Kidney tubule cell (primary cell): ENCODE measurements around the gene ANKRD18A.
"Not testable (repeated sequence)": the region's sequence is repeated elsewhere in the genome, so short reads cannot be mapped to it uniquely, and the experiment has no call there.

Source experiments
- DNase-seq: peaks from one replicate; pipeline ENCODE4 v3.0.0-alpha.2; 2018; ENCODE audit warnings: low spot score

ANKRD18A gene

DNA sequence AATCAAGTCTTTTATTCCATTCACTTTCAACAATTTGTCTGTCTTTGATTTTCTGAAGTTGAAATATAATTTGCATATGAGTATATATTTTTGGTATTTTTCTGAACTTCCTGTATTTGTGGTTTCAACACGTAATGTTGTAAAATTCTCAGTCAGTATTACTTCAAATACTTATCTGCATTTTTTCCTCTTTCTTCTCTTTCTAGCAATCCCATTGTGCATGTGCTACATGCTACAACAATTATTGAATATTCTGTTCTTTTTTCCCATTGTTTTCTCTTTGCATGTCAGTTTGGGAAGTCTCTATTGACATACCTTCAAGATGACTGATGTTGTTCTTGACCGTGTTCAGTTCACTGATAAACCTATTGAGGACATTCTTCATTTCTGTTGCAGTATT, 5.6 kb upstream of the ANKRD18A start:
- DNase-seq, result no peak

GRCh38 chr9:38622951-38623350, 2.6 kb upstream of the ANKRD18A start:
- DNase-seq, result no peak

- peak; percentile 68 for DNase-seq
These were observed 1.9 kb upstream of the ANKRD18A start for GRCh38 chr9:38622288-38622674.

GRCh38 chr9:38621434-38622287, 1.3 kb upstream of the ANKRD18A start:
- DNase-seq, result peak; percentile 58

- DNase-seq, result peak; percentile 44
These were observed 594 bp downstream of the ANKRD18A start for GRCh38 chr9:38619556-38620447.

DNA sequence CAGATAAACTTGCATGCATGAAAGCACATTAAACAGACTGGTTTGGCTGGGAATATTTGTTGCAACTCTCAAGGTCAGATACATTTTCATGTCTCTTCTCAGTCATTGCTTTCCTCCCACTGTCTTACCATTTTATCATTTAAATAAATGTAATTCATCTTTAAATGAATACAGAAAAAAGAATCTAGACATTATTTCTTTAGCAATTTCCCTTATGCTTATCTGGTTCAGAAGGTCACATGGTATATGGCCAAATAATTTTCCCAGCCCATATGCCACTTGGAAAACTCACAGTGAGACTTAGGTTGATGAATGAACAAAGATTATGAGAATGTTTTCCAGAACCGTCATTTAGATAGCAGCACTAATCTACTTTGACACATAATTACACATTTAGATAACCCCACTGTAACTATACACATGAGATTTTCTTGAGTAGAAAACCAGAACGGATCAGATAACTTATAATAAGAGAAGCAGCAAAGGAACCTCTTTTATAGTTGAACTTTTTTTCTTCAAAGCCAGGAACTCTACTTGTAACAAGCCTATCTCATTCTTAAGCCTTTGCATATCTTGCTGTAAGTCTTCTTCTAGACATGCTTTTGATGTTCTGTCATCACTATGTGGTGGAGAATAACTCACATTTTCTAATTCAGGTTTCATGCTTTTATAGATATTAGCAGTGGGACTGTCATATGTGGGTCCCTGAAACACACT, 22.2 kb downstream of the ANKRD18A start:
- DNase-seq, result not testable (repeated sequence)

DNA sequence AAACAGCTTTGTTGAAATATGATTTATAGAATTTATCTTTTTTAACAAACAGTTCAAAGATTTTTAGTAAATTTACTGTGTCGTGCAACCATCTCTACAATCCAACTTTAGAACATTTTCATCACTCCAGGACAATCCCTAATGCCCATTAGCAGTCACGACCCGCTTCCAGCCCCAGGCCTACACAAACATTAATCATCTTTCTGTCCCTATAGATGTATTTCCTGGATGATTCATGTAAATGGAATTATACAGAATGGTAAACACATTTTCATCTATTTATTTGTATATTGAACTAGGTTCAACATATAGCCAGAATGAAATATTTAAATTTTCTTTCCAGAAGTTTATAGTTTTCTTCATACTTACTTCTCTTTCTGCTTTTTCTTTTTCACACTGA, 25.3 kb downstream of the ANKRD18A start:
- not testable (repeated sequence) for DNase-seq

DNA sequence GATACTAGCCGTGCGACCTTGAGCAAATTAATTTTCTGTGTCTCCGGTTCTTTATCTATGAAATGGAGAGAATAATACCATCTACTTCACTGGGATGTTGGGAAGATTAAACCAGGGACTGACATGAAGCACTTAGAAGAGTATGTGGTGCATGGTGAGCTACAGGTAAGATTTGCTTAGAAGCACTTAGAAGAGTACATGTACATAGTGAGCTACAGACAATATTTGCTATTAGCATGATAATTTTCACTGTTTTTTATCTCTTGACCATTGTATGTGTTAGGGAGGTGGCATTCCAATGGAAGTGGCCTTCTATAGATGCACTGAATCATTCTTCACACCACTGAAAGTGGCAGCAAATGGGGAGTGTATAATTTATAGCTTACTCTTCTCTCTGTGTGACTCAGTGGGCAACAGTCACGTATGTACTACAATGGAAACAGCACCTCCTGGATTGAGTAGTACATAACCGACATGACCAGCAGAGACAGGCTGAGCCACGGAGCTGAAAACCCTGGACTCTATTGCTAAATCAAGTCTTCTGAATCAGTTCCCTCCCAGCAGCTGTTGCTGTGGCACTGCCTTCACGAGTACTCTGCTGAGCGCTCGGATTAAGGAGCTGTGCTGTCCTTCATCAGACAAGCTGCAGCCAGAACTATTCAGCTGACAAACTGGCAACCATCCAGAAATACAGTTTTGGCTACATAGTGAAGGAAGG, 28.9 kb downstream of the ANKRD18A start:
- peak; percentile 2 for DNase-seq

- not testable (repeated sequence) for DNase-seq
These were observed 36.6 kb downstream of the ANKRD18A start for GRCh38 chr9:38583765-38584164.

- DNase-seq, result peak; percentile 60
These were observed 40.3 kb downstream of the ANKRD18A start for GRCh38 chr9:38580112-38580511.

DNA sequence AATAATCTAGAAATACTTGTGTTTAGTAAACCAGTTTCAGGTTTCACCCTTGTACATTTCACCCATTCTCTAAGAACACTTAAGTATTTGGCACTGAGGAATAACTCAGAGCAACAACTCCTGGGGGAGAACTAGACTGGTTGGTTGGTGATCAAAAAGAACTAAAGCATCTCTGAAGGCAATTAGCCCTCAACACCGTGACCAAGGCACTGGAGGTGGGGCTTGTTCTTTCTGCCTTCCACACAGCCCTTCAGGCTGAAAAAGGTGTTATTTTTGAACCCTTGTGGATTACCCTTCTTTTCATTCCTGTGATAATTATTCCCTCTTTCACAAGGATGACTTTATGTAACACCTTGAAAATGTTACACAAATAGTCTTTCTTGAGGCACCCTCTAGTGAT, 44.2 kb downstream of the ANKRD18A start:
- not testable (repeated sequence) for DNase-seq

GRCh38 chr9:38566048-38566447, 54.3 kb downstream of the ANKRD18A start:
- DNase-seq, result not testable (repeated sequence)

DNA sequence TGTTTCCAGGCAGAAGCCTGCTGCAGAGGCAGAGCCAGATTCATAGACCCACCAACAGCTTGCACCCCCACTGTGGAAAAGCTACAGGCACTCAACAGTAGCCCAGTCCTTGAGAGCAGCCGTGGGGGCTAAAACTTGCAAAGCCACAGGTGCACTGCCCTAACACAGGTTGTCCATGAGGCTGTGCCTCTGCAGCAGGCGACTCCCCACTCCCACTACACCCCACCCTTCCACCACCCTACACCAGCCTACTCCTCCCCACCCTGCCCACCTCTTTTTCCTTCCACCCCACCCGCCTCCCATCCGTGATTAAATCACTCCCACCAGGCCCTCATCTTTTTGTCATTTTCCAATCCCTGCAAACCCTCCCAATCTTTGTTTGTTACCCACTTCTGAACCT, 55.2 kb downstream of the ANKRD18A start:
- DNase-seq, result not testable (repeated sequence)

- not testable (repeated sequence) for DNase-seq
These were observed 56.5 kb downstream of the ANKRD18A start for GRCh38 chr9:38563911-38564310.

- DNase-seq, result peak; percentile 66
These were observed 59.3 kb downstream of the ANKRD18A start for GRCh38 chr9:38561134-38561533.

- not testable (repeated sequence) for DNase-seq
These were observed 61.2 kb downstream of the ANKRD18A start for GRCh38 chr9:38559172-38559571.

DNA sequence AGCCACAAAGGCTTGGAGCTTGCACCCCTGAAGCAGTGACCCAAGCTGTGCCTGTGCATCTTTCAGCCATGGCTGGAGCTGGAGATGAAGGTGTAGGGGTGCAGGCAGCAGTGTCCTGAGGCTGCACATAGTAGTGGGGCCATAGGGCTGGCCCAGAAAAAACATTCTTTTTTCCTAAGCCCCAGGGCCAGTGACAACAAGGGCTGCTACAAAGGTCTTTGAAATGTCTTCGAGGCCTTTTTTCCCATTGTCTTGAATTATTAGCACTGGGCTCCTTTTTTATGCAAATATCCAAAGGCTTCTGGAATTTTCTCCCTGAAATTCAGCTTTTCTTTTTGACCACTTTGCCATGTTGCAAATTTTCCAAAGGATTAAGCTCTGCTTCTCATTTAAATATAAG, 62.6 kb downstream of the ANKRD18A start:
- DNase-seq, result not testable (repeated sequence)

- DNase-seq, result not testable (repeated sequence)
These were observed 65.4 kb downstream of the ANKRD18A start for GRCh38 chr9:38554966-38555365.

GRCh38 chr9:38553019-38553418, 67.4 kb downstream of the ANKRD18A start:
- DNase-seq, result not testable (repeated sequence)

GRCh38 chr9:38546497-38547163, 73.8 kb downstream of the ANKRD18A start:
- not testable (repeated sequence) for DNase-seq

DNA sequence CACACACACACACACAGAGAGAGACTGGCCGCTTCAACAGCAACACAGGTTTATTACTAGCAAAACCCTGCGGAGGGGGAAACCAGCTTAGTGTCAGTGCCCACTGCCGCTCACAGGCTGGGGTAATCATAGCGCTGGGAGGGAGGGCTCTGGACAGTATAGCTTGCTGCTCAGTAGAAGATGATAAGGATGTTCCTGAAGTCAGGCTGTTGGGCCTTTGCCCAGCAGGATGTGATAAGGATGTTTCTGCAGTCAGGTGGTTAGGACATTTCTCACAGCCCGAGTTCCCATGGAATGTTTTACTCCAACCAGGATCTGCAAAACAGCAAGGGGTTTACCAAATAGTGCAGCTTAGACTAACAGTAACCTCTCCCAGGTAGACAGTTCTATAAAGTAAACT, 79.9 kb downstream of the ANKRD18A start:
- DNase-seq, result not testable (repeated sequence)
